Measurements from ENCODE around the gene ZC3H13.
A peak's percentile ranks its signal among the peaks of the same experiment; 100 is the strongest.

Gene ZC3H13, protein sequence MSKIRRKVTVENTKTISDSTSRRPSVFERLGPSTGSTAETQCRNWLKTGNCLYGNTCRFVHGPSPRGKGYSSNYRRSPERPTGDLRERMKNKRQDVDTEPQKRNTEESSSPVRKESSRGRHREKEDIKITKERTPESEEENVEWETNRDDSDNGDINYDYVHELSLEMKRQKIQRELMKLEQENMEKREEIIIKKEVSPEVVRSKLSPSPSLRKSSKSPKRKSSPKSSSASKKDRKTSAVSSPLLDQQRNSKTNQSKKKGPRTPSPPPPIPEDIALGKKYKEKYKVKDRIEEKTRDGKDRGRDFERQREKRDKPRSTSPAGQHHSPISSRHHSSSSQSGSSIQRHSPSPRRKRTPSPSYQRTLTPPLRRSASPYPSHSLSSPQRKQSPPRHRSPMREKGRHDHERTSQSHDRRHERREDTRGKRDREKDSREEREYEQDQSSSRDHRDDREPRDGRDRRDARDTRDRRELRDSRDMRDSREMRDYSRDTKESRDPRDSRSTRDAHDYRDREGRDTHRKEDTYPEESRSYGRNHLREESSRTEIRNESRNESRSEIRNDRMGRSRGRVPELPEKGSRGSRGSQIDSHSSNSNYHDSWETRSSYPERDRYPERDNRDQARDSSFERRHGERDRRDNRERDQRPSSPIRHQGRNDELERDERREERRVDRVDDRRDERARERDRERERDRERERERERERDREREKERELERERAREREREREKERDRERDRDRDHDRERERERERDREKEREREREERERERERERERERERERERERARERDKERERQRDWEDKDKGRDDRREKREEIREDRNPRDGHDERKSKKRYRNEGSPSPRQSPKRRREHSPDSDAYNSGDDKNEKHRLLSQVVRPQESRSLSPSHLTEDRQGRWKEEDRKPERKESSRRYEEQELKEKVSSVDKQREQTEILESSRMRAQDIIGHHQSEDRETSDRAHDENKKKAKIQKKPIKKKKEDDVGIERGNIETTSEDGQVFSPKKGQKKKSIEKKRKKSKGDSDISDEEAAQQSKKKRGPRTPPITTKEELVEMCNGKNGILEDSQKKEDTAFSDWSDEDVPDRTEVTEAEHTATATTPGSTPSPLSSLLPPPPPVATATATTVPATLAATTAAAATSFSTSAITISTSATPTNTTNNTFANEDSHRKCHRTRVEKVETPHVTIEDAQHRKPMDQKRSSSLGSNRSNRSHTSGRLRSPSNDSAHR (N-terminal part only)

DNA sequence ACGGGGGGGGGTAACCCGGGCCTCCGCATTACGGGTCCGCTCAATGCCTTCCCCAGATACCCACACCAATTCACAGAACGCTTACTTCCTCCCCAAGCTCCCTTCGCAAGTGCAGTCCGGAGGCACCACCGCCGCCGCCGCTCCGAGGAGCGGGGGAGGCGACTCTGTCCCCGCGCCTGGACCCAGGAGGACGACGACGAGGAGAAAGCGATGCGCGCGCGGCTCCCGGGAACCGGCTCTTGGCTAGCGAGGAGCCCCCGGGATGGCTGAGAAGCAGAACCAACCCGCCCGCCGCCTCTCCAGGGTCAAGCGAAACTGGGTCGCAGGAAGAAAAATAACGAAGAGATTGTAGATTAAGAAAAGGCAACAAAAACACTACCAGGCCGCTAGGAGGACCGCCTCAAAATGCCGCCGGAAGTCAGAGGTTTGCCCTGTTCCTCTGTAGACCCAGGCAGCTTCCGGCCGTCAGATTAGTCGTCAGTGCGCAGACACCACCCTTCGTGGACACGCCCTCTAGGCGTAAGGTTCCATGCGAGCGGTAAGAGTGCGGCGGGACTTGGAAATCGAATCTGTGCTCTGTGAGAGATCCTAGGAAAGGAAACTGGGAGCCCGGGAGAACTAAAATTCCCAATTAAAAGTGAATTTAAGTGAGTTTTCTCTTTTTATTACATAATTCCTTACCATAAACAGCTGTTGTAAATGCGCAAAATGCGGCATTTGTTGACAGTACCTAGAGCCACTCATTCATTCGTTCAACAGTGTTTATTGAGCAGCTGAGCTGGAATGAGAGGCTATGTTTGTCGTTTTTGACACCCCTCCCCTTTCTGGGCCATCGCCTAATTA, at the start of gene ZC3H13:
Gene ZC3H13, minus strand, starts transcription at position 428 of the 843 bp plus-strand sequence. CDS start 7,239 bp downstream, outside the sequence.
- peak; percentile 95 for DNase-seq

DNA sequence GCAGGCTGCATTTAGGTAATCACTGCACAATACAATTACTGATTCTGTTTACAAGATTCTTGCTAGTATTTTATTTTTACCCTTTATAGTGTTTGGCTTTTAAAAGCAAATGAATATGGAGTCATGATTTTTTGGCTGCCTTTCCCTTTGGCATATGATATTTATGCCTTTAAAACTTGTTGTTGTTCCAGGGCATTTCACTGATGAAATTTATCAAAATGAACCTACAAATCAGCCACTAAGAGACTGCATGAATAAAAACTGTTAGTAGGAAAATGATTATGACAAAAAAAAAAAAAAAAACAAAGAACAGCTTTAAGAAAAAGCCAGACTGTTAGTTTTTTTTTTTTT, 49.7 kb upstream of the ZC3H13 start:
- no peak for DNase-seq

DNA sequence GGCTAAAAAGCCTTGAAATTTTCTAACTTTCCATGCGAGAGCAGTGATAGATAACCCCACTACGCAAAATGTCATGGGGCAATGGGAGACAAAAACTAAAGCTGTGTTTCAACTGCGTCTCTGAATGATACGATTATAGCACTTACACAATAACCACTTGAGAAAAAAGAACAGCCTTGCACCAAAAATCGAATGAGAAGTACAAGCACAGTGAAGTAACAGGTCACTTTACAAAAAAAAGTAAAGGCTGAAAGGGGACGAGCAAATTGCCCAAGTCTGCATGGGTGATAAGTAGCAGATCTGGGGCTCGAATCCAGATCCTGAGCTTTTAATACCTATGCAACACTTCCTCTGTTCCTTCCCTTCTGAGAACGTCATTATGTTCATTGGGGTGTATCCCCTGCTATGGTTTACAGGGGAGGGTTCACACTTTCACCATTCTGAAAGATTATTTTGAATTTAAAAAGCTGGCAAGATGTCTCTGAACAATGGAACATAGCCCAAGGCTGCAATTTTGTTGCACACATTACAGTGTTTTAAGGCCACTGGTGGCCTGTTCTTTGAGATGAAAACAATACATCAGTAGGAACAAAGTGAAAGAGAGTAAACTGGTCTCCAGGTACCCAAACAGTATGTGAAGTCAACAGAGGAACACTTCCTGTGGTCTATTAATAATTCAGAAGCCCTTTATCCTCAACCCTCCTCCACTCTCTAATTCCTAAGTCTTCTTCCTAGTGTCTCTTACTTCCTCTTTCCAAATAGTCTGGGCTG, 49.1 kb upstream of the ZC3H13 start:
- DNase-seq, result no peak

DNA sequence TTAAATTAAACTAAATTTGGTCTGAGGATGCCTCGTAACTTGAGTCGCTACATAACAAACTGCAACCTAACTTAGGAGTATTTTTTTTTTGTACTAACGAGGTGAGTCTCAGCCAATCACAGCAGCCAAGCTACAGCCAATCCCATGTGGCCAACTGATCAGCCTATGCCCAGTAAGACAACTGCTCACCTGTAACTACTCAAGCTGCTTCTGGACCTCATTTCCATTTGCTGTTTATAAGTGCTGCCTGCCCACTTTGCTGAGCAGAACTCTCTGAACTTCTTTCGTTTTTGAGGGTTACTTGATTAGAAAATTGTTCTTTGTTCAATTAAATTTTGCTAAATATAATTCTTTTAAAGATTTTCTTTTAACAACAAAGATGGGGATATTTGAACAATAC, 48.5 kb upstream of the ZC3H13 start:
- DNase-seq, result no peak

DNA sequence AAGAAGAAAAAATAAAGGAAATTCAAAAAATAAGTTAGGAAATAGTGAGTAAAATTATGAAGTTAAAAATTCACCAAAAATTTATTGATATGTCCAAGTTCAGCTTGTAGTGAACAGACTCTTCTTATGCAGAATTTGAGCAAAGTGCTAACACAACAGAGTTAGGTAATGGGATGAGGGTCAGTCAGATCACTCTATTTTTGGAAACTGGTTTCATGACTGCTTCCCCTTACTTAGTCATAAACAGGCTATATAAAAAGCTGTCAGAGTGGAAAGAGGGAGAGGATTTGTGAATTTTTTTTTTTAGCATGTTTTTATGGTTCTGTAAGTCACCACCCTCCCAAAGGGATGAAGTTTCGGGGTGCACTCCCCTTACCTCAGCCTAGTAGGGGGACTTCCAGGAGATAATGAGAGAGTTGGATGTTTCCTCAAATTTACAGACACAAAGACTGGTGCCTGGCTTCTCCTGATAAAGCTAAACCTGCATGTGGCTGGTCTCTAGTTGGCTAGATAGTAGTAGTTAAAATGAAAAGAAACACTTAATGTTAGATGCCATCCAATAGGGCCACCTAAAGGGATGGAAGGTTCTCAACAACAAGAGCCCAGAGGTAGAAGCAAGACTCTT, 47.8 kb upstream of the ZC3H13 start:
- DNase-seq, result no peak

DNA sequence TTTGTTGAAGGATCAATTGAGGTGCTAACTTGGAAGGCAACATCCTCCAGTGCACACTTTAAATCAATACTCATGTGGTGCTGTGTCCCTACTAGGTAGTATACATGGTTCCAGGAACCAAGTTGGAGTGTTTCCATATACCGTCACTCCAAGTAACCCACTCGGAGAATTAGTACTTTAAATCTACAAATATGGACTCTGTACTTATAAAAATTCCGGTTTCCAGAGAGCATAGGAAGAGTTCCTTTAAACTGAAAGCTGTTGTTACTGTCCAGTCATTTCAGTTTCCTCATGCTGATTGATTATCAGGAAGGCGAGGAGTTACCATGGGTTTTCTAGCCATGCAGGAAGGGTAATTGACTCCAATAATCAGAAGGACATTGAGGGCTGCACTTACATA, 45.1 kb upstream of the ZC3H13 start:
- no peak for DNase-seq

DNA sequence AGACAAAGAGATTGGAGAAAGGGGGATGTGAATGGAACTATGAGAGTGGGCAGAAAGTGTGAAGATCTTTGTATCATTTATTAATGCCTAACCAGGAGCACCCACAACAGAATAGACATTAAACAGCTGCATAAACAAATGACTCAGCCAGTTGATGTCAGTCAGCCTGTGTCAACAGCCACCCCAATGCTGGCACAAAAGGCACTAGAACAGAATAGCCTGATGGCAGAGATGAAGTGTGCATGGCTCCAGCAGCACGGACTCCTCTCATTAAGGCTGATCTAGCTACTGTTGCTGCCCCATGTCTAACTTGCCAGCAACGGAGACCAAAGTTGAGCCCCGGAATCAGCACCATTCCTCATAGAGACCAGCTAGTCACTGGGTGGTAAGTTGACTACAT, 44.5 kb upstream of the ZC3H13 start:
- no peak for DNase-seq

DNA sequence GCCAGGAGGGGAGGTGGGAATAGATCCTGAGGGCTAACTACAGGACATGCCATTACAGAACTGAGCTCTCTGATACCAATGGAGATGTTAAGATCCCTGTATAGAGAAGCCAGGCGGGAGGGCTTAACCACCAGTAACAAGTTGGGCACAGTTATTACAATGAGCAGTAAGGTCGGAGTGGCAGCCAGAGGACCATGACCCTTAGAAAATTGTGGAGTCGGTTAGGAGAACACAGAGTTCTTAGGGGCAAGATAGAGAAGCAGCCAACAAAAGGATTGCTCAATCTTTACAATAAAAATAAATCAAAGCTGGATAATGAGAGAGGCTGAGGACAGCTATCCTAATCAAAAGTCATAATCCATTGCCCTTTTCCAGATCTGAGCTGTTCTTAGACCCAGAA, 41.9 kb upstream of the ZC3H13 start:
- DNase-seq, result no peak

DNA sequence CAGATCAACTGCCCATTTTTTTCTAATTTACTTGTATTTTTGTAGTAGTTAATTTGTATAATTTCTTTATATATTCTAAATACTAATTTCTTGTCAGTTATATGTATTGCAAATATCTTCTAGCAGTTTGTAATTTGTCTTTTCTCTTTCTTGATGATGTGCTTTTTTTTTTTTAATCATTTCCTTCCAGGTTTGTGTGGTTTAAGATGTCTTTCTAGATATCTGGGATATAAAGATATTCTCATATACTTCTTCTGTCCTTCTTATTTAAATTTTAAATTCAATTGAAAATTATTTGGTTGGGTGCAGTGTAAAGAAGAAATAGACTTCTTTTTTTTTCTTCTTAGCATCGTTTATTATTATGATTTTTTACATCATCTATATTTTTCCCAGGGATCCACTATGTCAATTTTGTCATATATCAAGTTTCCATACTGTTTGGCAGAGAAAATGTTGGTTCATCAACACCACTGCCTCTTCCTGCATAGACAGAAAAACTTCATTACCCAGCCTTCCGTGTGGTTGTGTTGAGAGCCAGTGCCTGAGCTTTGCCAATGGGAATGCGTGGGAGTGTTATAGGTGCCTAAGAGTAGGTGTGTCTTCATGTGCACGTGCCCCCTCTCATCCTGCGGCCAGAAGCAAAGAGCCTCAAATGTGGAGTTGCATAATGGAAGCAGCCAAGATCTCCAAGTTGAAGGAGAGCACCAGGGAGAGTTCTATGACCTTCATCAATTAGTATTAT, 36.4 kb upstream of the ZC3H13 start:
- DNase-seq, result no peak

DNA sequence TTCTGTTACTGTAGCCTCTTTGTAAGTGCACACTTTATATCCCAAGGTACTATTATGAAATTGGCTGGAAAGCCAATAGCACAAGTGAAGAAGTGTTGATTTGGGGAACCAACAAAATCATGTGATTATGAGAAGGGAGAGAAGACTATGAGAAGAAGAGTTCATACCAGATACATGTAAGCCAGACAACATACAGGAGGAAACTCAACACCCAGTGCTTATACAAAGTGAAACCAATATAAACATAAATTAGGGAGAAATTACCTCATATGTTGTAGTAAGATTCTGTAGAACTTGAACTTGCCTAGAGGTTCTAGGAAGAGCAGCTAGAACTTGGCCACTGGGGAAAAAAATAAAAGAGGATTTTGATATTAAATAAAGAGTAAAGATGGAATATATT, 34.9 kb upstream of the ZC3H13 start:
- no peak for DNase-seq

DNA sequence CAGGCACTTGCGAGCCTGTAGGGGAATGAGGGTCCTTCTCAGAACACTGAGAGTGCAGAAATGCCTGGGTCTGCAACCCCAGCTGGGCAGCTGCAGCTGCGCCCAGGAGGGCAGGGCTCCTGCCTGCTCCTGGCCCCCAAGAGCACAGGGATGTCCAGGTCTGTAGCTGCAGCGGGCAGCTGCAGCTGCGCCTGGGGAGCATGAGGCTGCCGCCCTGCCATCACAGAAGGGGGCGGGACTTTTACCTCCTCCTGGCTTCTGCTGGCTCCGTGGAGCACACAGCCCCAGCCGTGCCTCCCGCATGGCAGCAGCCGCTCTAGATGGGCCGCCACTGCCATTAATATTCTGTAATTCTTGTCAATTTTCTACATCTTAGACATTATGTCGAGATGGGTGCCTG, 34.4 kb upstream of the ZC3H13 start:
- DNase-seq, result no peak

DNA sequence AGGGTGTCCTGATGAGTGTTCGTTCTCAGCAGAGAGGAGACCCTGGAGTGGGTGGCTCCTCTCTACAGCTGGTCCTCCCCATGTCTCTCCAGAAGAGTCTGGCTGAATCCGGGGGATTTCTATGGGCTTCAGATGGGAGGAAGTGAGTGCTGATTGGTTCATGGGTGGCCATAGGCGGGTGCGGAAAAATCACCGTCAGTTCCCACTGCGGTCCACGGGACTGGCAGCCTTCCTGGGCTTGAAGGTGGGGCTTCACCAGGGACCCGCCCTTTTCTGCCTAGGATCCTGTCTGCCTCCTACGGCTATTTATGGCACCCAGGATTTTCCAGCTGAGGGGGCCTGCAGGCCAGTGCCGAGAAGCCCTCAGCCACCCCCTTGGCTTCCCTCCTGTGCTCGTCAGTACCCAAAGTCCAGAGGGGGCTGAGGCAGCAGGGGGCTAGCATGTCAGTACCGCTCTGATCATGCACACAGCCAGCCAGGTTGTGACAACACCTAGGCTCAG, 33.9 kb upstream of the ZC3H13 start:
- DNase-seq, result no peak

DNA sequence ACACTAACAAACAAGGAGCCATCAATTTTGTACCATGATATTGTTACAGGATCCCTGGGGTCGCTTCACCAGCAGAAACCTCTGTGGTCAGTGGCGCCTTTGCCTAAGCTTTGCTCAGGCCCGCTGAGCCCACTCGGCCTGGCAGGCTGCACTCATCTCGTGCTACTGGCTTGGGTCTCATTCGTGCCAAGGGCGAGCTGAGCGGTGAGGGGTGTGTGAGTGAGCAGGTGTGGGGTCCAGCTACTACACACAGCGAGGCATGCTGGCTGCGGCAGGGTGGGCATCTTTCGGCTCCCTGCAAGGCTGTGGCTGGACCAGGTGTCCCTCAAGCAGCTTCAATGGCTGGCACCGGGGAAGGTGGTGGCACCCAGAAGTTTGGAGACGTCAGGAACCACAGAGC, 33.2 kb upstream of the ZC3H13 start:
- DNase-seq, result no peak

DNA sequence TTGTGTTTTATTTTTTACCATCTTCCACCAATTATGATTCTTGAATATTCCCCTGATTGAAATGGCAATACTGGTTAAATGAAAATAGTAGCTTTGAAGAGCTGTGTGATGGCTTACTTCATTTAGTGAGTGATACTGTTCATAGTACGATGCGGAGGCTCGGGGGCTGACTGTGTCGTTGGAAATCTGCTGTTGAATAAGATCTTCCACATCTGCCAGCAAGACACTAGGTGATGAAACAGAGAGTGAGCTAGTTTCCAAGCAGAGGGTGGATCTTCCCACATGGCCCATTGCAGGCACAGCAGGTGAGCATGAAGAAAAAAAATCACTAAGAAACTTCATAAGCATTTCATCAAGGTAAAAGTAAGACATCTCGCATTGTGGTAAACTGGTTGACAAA, 29.8 kb upstream of the ZC3H13 start:
- no peak for DNase-seq

DNA sequence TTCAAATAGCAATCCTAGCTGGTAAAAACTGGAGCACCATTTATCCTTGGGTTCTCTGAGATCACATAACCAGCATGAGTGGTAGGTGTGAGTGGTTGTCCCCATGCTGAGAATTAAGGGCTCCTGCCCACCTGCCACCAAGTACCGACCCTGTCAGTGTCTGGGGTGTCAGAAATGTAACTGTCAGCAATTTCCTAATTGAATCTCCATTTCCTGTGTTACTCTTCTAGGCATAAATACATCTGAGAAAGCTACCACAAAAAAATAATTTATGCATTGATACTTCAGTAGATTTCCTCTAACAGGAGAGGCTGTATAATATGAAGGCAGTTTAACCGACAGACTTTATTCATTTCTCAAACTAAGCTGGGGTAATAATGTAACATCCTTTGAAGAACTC, 27.2 kb upstream of the ZC3H13 start:
- DNase-seq, result no peak

DNA sequence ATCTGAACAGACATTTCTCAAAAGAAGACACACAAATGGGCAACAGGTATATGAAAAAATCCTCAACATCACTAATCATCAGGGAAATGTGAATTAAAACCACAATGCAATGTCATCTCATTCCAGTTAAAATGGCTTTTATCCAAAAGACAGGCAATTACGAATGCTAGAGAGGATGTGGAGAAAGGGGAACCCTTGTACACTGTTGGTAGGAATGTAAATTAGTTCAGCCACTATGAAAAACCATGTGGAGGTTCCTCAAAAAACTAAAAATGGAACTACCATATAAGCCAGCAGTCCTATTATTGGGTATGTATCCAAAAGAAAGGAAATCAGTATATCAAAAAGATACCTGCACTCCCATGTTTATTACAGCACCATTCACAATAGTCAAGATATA, 24.7 kb upstream of the ZC3H13 start:
- DNase-seq, result no peak

DNA sequence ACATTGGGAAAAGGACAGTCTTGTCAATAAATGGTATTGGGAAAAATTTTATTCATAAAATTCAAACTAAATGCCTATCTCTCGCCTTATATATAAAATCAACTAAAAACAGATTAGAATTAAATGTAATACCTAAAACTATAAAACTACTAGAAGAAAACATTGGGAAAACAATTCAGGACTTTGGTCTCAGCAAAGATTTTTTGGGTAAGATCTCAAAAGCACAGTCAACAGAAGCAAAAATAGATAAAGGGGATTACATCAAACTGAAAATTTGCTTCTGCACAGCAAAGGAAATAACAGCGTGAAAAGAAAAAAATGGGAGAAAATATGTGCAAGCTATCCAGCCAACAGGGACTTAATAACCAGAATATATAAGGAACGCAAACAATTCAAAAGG, 24.3 kb upstream of the ZC3H13 start:
- DNase-seq, result no peak

DNA sequence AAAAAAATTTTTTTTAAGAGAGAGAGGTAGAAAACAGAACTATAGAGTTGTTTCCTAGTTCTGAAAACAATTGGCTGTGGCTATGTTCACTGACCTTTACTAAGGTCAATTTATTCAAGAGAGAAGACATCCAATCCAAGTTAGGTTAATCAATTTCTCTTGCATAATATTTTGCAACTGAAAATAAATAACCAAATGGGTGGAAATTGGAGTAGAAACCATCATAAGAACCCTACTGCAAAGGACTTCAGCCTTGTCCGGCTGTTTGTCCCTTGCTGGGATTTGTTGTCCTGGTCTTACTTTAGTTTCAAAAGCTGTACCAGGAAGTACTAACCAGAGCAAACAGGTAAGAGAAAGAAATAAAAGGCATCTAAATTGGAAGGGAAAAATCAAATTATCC, 23.3 kb upstream of the ZC3H13 start:
- no peak for DNase-seq

DNA sequence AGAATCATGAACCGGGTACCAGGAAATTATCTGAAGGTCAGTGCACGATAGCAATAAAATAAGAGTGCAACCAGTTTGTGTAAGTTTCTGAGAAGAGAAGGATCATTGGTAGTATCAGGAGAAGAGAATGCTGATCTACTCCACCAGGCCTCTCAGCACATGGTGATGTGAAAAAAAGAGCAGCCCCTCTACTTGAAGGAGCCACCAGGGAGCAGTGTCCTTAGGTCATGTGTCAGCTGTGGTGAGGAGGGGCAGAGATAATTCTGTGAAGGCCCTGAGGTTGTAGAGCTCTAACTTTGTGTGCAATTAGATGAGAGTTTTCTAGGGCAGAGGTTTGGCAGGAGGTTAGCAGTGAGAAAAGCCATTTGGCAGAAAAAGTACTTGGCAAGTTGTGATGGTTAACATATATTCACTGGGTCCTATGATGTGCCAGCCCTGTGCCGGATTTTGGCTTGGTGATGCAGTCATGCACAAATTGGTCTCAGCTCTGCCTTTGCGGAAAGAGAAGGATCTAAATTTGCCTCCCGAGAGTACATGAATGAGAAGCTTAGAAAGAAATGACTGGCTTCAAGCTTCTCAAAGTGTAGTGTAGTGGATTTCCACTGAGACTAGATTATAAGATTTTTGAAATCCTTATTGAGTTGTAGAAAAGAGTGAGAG, 19.2 kb upstream of the ZC3H13 start:
- DNase-seq, result no peak

DNA sequence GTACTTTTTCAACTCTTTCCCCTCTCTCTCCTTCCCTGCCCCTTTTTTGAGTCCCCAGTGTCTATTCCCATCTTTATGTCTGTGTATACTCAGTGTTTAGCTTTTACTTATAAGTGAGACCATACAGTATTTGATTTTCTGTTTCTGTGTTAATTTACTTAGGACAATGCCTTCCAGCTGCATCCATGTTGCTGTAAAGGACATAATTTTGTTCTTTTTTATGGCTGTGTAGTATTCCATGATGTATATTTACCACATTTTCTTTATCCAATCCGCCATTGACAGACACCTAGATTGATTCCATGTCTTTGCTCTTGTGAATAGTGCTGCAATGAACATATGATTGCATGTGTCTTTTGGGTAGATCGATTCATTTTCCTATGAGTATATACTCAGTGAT, 10.7 kb upstream of the ZC3H13 start:
- DNase-seq, result no peak
